Effector CD4-positive, alpha-beta T cell (primary cell): ENCODE results near the gene KRTAP16-1.
"Not testable (repeated sequence)": the region's sequence is repeated elsewhere in the genome, so short reads cannot be mapped to it uniquely, and the experiment has no call there.

Experiments
- DNase-seq: peaks from one replicate; pipeline ENCODE4 v3.0.0-alpha.2; 2020

KRTAP16-1 gene

GRCh38 chr17:41301204-41301790 is 7.8 kb downstream of the KRTAP16-1 start:
- DNase-seq = no peak

GRCh38 chr17:41298458-41299135 is 10.5 kb downstream of the KRTAP16-1 start:
- DNase-seq = no peak

GRCh38 chr17:41296846-41297245 is 12.3 kb downstream of the KRTAP16-1 start:
- DNase-seq = no peak

- DNase-seq = no peak
Measured at GRCh38 chr17:41294016-41294415, 15.1 kb downstream of the KRTAP16-1 start.

- DNase-seq = no peak
Measured at GRCh38 chr17:41287050-41287449, 22.1 kb downstream of the KRTAP16-1 start.

GRCh38 chr17:41284546-41284945 is 24.6 kb downstream of the KRTAP16-1 start:
- no peak for DNase-seq

GRCh38 chr17:41284043-41284442 is 25.1 kb downstream of the KRTAP16-1 start:
- DNase-seq = no peak

- DNase-seq = no peak
Measured at GRCh38 chr17:41278176-41278955, 30.7 kb downstream of the KRTAP16-1 start.

GRCh38 chr17:41275648-41276190 is 33.4 kb downstream of the KRTAP16-1 start, which contains the start of gene KRTAP9-7:
Gene KRTAP9-7, plus strand, starts transcription at chr17:41275698. Its CDS starts 0 bp downstream, at chr17:41275698.
- not testable (repeated sequence) for DNase-seq

- DNase-seq = no peak
Measured at GRCh38 chr17:41271858-41272257, 37.3 kb downstream of the KRTAP16-1 start.

- not testable (repeated sequence) for DNase-seq
Measured at GRCh38 chr17:41271323-41271722, 37.8 kb downstream of the KRTAP16-1 start.

GRCh38 chr17:41267711-41268110 is 41.4 kb downstream of the KRTAP16-1 start:
- no peak for DNase-seq

- DNase-seq = no peak
Measured at GRCh38 chr17:41265078-41265477, 44.0 kb downstream of the KRTAP16-1 start, which contains the start of gene KRTAP9-6. Gene KRTAP9-6, plus strand, starts transcription at chr17:41265378. Its CDS starts 0 bp downstream, at chr17:41265378.

GRCh38 chr17:41264599-41264998 is 44.5 kb downstream of the KRTAP16-1 start:
- no peak for DNase-seq

- DNase-seq = no peak
Measured at GRCh38 chr17:41263212-41263611, 45.9 kb downstream of the KRTAP16-1 start.

GRCh38 chr17:41258406-41258805 is 50.7 kb downstream of the KRTAP16-1 start:
- DNase-seq = no peak
